Measurements from ENCODE around the gene MSX1. TPM values are rescaled to one million over a fixed set of nuclear protein-coding genes. Genes with fewer than 3 reads are reported as not detected.

The MSX1 gene
- total and polyA plus RNA-seq, 4 donors, result 0.13 to 0.33 (median 0.15) TPM; not detected in 1

GRCh38 chr4:4848540-4848939, 10.9 kb upstream of the MSX1 start:
- 95% methylated on average over 8 of the region's 8 CpGs for WGBS
- DNase-seq (ENCODE audit: low spot score), result no peak

DNA sequence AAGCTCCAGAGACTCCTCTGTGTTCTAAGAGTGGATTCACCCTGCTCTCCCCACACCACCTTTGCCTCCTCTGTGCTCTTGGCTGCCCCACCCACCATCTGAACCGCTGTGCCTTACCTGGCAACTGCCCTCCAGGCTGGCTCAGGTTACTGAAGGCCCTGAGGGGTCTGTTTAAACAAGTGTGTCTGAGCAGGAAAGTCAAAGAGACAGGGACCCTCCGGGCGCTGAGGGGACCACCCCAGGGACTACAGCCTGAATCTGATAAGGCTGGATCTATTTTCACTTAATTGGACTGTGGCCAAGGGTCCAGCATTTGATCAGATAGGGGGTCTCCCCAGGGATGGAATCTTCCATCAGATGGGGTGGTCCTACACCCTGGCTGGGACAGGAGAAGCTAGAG, 10.4 kb upstream of the MSX1 start:
- peaks cover 2 to 14% (median 9%) of the 10 kb centered on the region in 4 donors for H3K4me1 ChIP-seq (ENCODE audit: control insufficient read depth in 4 of 4, insufficient read depth in 4 of 4, low read length in 3 of 4)
- H3K9me3 ChIP-seq (ENCODE audit: control insufficient read depth in 4 of 4, low read length in 3 of 4), result no peaks in the 10 kb centered on the region
- H3K9ac ChIP-seq (ENCODE audit: low read depth in 1 of 2, low read length in 2 of 2), result no peak overlapping the region
- WGBS, result 53% methylated on average over 3 of the region's 3 CpGs
- TF ChIP-seq RXRA (IDR thresholded peaks at IDR 0.05) (no peak), FOXA2 (IDR thresholded peaks at IDR 0.05) (no peak), RAD21 (IDR thresholded peaks at IDR 0.05) (no peak), FOXA1 (IDR thresholded peaks at IDR 0.05) (no peak)
- TF ChIP-seq, protein P1, sequence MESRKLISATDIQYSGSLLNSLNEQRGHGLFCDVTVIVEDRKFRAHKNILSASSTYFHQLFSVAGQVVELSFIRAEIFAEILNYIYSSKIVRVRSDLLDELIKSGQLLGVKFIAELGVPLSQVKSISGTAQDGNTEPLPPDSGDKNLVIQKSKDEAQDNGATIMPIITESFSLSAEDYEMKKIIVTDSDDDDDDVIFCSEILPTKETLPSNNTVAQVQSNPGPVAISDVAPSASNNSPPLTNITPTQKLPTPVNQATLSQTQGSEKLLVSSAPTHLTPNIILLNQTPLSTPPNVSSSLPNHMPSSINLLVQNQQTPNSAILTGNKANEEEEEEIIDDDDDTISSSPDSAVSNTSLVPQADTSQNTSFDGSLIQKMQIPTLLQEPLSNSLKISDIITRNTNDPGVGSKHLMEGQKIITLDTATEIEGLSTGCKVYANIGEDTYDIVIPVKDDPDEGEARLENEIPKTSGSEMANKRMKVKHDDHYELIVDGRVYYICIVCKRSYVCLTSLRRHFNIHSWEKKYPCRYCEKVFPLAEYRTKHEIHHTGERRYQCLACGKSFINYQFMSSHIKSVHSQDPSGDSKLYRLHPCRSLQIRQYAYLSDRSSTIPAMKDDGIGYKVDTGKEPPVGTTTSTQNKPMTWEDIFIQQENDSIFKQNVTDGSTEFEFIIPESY (IDR thresholded peaks at IDR 0.05), result no peak
- TF ChIP-seq, protein P2, sequence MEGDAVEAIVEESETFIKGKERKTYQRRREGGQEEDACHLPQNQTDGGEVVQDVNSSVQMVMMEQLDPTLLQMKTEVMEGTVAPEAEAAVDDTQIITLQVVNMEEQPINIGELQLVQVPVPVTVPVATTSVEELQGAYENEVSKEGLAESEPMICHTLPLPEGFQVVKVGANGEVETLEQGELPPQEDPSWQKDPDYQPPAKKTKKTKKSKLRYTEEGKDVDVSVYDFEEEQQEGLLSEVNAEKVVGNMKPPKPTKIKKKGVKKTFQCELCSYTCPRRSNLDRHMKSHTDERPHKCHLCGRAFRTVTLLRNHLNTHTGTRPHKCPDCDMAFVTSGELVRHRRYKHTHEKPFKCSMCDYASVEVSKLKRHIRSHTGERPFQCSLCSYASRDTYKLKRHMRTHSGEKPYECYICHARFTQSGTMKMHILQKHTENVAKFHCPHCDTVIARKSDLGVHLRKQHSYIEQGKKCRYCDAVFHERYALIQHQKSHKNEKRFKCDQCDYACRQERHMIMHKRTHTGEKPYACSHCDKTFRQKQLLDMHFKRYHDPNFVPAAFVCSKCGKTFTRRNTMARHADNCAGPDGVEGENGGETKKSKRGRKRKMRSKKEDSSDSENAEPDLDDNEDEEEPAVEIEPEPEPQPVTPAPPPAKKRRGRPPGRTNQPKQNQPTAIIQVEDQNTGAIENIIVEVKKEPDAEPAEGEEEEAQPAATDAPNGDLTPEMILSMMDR (IDR thresholded peaks at IDR 0.05; ENCODE audit: low read depth, low read length, missing input control), result no peak
- TF ChIP-seq, protein P3, sequence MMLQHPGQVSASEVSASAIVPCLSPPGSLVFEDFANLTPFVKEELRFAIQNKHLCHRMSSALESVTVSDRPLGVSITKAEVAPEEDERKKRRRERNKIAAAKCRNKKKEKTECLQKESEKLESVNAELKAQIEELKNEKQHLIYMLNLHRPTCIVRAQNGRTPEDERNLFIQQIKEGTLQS (IDR thresholded peaks at IDR 0.05), result no peak
- H3K36me3 ChIP-seq (ENCODE audit: control insufficient read depth in 4 of 4, insufficient read depth in 3 of 4, low read depth in 1 of 4, low read length in 3 of 4), result no peaks in the 10 kb centered on the region
- peaks cover 0 to 9% (median 5%) of the 10 kb centered on the region in 4 donors for H3K27me3 ChIP-seq (ENCODE audit: control insufficient read depth in 4 of 4, insufficient read depth in 4 of 4, low read length in 3 of 4)
- H3K27ac ChIP-seq (ENCODE audit: low read depth in 1 of 2, low read length in 2 of 2), result no peak overlapping the region
- H3K4me3 ChIP-seq (ENCODE audit: low read depth in 1 of 3, low read length in 3 of 3), result no peak overlapping the region
- no peak for DNase-seq (ENCODE audit: low spot score)

More at GRCh38 chr4:4848540-4848939, 10.9 kb upstream of the MSX1 start:
- Histone ChIP-seq H3K9me3 (ENCODE audit: control insufficient read depth in 4 of 4, low read length in 3 of 4) (no peaks in the 10 kb centered on the region), H3K36me3 (ENCODE audit: control insufficient read depth in 4 of 4, insufficient read depth in 3 of 4, low read depth in 1 of 4, low read length in 3 of 4) (no peaks in the 10 kb centered on the region), H3K9ac (ENCODE audit: low read depth in 1 of 2, low read length in 2 of 2) (no peak overlapping the region), H3K27me3 (ENCODE audit: control insufficient read depth in 4 of 4, insufficient read depth in 4 of 4, low read length in 3 of 4) (peaks cover 0 to 7% (median 3%) of the 10 kb centered on the region in 4 donors), H3K4me3 (ENCODE audit: low read depth in 1 of 3, low read length in 3 of 3) (no peak overlapping the region), H3K27ac (ENCODE audit: low read depth in 1 of 2, low read length in 2 of 2) (no peak overlapping the region), H3K4me1 (ENCODE audit: control insufficient read depth in 4 of 4, insufficient read depth in 4 of 4, low read length in 3 of 4) (peaks cover 2 to 11% (median 8%) of the 10 kb centered on the region in 4 donors)
- TF ChIP-seq RXRA (IDR thresholded peaks at IDR 0.05) (no peak), FOXA2 (IDR thresholded peaks at IDR 0.05) (no peak), GABPA (IDR thresholded peaks at IDR 0.05 in 1 of 2, conservative IDR thresholded peaks at IDR 0.05 in 1 of 2) (no peak), RAD21 (IDR thresholded peaks at IDR 0.05) (no peak), FOXA1 (IDR thresholded peaks at IDR 0.05) (no peak), NR2F2 (IDR thresholded peaks at IDR 0.05) (no peak), SP1 (IDR thresholded peaks at IDR 0.05) (no peak), YY1 (IDR thresholded peaks at IDR 0.05) (no peak)
- TF ChIP-seq, protein P2 (IDR thresholded peaks at IDR 0.05; ENCODE audit: low read depth, low read length, missing input control), result no peak
- TF ChIP-seq, protein P4, sequence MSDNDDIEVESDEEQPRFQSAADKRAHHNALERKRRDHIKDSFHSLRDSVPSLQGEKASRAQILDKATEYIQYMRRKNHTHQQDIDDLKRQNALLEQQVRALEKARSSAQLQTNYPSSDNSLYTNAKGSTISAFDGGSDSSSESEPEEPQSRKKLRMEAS (IDR thresholded peaks at IDR 0.05), result no peak

All from liver (tissue), 9 donors.